ENCODE data around the gene NLGN1. TPM values are rescaled to one million over a fixed set of nuclear protein-coding genes. Genes with fewer than 3 reads are reported as not detected.

Gene NLGN1
- total and polyA plus RNA-seq, 2 of the 8 experiments (the other 6 are each of a cell fraction or from before 2014, with no cell fraction given), result 7.8 to 14.8 TPM

DNA sequence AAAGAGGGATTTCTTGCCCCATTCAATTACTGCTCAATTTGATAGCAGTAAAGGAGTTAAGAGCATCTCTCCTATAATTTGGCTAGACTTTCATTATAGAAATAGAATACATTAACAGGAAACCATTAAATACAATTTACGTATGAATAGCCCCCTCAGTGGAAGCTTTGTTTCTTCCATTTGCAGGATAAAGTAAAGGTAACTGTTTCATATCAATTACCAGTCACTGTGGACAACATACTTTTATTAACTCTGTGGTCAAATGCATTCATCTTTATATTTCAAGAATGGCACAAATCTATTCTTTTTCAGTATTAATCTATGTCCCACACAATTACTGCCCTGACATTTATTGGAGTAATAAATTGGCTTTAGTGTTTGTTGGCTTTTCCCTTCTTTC, 613.4 kb downstream of the NLGN1 start (continued):
- TF ChIP-seq, protein P1, sequence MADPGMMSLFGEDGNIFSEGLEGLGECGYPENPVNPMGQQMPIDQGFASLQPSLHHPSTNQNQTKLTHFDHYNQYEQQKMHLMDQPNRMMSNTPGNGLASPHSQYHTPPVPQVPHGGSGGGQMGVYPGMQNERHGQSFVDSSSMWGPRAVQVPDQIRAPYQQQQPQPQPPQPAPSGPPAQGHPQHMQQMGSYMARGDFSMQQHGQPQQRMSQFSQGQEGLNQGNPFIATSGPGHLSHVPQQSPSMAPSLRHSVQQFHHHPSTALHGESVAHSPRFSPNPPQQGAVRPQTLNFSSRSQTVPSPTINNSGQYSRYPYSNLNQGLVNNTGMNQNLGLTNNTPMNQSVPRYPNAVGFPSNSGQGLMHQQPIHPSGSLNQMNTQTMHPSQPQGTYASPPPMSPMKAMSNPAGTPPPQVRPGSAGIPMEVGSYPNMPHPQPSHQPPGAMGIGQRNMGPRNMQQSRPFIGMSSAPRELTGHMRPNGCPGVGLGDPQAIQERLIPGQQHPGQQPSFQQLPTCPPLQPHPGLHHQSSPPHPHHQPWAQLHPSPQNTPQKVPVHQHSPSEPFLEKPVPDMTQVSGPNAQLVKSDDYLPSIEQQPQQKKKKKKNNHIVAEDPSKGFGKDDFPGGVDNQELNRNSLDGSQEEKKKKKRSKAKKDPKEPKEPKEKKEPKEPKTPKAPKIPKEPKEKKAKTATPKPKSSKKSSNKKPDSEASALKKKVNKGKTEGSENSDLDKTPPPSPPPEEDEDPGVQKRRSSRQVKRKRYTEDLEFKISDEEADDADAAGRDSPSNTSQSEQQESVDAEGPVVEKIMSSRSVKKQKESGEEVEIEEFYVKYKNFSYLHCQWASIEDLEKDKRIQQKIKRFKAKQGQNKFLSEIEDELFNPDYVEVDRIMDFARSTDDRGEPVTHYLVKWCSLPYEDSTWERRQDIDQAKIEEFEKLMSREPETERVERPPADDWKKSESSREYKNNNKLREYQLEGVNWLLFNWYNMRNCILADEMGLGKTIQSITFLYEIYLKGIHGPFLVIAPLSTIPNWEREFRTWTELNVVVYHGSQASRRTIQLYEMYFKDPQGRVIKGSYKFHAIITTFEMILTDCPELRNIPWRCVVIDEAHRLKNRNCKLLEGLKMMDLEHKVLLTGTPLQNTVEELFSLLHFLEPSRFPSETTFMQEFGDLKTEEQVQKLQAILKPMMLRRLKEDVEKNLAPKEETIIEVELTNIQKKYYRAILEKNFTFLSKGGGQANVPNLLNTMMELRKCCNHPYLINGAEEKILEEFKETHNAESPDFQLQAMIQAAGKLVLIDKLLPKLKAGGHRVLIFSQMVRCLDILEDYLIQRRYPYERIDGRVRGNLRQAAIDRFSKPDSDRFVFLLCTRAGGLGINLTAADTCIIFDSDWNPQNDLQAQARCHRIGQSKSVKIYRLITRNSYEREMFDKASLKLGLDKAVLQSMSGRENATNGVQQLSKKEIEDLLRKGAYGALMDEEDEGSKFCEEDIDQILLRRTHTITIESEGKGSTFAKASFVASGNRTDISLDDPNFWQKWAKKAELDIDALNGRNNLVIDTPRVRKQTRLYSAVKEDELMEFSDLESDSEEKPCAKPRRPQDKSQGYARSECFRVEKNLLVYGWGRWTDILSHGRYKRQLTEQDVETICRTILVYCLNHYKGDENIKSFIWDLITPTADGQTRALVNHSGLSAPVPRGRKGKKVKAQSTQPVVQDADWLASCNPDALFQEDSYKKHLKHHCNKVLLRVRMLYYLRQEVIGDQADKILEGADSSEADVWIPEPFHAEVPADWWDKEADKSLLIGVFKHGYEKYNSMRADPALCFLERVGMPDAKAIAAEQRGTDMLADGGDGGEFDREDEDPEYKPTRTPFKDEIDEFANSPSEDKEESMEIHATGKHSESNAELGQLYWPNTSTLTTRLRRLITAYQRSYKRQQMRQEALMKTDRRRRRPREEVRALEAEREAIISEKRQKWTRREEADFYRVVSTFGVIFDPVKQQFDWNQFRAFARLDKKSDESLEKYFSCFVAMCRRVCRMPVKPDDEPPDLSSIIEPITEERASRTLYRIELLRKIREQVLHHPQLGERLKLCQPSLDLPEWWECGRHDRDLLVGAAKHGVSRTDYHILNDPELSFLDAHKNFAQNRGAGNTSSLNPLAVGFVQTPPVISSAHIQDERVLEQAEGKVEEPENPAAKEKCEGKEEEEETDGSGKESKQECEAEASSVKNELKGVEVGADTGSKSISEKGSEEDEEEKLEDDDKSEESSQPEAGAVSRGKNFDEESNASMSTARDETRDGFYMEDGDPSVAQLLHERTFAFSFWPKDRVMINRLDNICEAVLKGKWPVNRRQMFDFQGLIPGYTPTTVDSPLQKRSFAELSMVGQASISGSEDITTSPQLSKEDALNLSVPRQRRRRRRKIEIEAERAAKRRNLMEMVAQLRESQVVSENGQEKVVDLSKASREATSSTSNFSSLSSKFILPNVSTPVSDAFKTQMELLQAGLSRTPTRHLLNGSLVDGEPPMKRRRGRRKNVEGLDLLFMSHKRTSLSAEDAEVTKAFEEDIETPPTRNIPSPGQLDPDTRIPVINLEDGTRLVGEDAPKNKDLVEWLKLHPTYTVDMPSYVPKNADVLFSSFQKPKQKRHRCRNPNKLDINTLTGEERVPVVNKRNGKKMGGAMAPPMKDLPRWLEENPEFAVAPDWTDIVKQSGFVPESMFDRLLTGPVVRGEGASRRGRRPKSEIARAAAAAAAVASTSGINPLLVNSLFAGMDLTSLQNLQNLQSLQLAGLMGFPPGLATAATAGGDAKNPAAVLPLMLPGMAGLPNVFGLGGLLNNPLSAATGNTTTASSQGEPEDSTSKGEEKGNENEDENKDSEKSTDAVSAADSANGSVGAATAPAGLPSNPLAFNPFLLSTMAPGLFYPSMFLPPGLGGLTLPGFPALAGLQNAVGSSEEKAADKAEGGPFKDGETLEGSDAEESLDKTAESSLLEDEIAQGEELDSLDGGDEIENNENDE (IDR thresholded peaks at IDR 0.05; ENCODE audit: insufficient replicate concordance, low read length), result peak; percentile 71
- TF ChIP-seq BACH1 (IDR thresholded peaks at IDR 0.05; ENCODE audit: low read length) (no peak), KDM1A (IDR thresholded peaks at IDR 0.05; ENCODE audit: borderline replicate concordance, low read length) (no peak), POU5F1 (IDR thresholded peaks at IDR 0.05; ENCODE audit: low read depth, low read length) (peak; percentile 48; the same call in 1 of the 2 replicates)
